Measurements from ENCODE around the gene SHROOM1.

Gene SHROOM1

DNA sequence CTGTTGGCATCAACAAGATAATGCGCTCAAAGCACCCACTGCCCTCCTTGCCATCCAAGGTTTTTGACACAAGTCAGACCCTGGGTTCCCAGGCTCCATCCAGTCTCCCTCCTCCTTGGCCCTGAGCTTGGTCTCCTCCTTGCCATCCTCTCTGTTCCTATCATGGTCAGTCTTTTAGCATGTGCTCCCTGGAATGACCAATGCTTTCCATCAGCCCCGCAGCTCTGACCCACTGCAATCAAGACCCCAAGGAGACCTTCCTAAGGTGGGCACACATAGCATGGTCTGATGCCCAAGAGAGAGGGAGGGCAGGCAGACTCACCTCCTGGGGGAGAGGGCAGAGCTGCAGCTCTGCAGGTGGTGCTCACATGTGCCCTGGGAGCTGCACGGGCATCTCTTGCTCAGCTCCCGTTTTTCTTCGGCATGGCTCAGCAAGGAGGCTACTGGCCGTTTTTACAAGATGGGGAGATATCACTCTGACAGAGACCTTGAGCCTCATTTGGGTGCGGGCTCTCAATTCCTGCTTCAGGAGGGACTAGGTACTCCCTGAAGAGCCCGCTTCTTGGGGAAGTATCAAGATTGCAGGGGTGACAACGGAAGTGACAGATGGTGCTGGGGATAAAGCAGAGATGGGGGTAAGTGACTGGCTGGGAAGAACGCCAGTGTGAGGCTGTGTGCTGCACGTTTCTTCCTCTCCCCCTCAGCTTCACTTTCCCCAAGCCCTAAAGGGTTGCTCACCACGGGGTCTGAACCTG lies 56.7 kb downstream of the SHROOM1 start:
- H3K4me1 ChIP-seq (ENCODE audit: insufficient read depth, low read length): peaks cover 14% of the 10 kb centered on the region
- peaks cover under 1% of the 10 kb centered on the region for H3K27me3 ChIP-seq (ENCODE audit: insufficient read depth, low read length)
- no peak overlapping the region for H3K4me3 ChIP-seq (ENCODE audit: low read length)
- H2AFZ ChIP-seq (ENCODE audit: low read depth, low read length): no peak overlapping the region
- H3K36me3 ChIP-seq (ENCODE audit: insufficient read depth, low read length): no peaks in the 10 kb centered on the region
- no peaks in the 10 kb centered on the region for H3K9me3 ChIP-seq (ENCODE audit: low read length)

DNA sequence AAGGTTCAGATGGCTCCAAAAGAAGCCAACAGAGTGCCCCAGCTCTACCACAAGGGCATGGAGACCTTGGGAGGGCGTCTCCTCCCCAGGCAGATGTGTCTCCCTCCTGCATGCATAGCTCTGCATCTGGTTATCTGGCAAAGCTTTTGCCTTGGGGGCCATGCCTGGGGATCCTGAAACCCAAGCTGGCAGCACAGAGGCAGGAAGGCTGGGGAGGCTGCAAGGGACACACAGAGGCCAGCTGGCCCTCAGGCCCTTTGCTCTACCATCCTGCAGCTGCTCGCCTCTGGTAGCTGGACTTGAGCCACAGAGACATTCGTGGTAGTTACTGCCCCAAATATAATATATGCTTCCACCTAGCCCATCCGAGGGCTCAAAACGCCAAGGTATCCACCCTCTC lies 57.3 kb downstream of the SHROOM1 start:
- Histone ChIP-seq H3K4me1 (ENCODE audit: insufficient read depth, low read length) (peaks cover 14% of the 10 kb centered on the region), H3K36me3 (ENCODE audit: insufficient read depth, low read length) (no peaks in the 10 kb centered on the region), H3K9me3 (ENCODE audit: low read length) (no peaks in the 10 kb centered on the region), H3K27me3 (ENCODE audit: insufficient read depth, low read length) (no peaks in the 10 kb centered on the region), H3K4me3 (ENCODE audit: low read length) (no peak overlapping the region), H2AFZ (ENCODE audit: low read depth, low read length) (no peak overlapping the region)

DNA sequence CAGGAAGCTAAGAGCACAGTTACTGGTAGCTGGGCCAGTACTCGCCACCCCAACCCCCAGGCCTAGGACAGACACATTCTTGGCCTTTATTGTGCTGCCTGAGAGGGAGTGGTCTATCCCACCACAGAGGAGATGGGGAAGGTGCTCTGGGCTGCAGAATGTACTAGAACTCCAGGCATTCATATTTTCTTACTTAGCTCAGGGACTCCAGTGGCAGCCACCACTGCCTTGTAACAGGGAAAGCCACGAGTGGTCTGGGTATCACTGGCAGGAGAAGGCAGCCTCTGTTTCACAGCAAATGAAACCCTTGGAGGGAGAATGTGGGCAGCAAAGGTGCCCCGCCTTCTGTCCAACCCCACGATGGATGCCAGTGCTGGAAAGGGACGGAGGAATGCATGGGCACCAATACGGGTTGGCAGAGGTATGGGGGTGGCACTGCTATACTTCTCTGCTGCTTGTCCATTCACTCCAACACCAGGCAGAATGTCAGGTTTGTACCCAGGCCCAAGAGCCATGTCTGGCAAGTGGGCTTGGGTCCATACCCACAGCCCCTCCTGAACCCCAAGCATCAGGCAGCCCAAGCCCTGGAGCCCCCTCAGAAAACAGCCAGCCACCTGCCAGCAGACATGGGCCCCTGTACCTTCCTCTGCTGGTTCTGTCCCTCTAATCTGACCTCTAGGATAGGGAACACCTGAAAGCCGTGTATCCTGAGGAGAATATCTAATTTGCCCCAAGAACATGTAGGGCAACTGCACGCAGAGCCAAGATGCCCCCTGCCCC lies 58.0 kb downstream of the SHROOM1 start:
- no peaks in the 10 kb centered on the region for H3K27me3 ChIP-seq (ENCODE audit: insufficient read depth, low read length)
- no peaks in the 10 kb centered on the region for H3K9me3 ChIP-seq (ENCODE audit: low read length)
- no peaks in the 10 kb centered on the region for H3K36me3 ChIP-seq (ENCODE audit: insufficient read depth, low read length)
- no peak overlapping the region for H3K4me3 ChIP-seq (ENCODE audit: low read length)
- H2AFZ ChIP-seq (ENCODE audit: low read depth, low read length): no peak overlapping the region
- H3K4me1 ChIP-seq (ENCODE audit: insufficient read depth, low read length): peaks cover 14% of the 10 kb centered on the region
